Tibial nerve (tissue), 4 donors: ENCODE results near the gene TRNAU1AP.
A peak's percentile ranks its signal among the peaks of the same experiment; 100 is the strongest.

Source experiments
- CTCF ChIP-seq, 5 experiments: fragments of 200-600 bp in 3 of 5; fragments of 450-650 bp in 2 of 5; sonication (generic) in 3 of 5; IDR thresholded peaks; one replicate each; pipeline ENCODE4 v1.5.1; 2016 to 2019; ENCODE audit warnings: antibody characterized with exemption in 5 of 5, mild to moderate bottlenecking in 3 of 5, moderate library complexity in 2 of 5
- EP300 ChIP-seq, 2 donors: sonication (generic); formaldehyde crosslinking; IDR thresholded peaks; one replicate each; pipeline ENCODE4 v1.6.1; 2017; ENCODE audit warnings: antibody characterized with exemption in 2 of 2, mild to moderate bottlenecking in 1 of 2
- POLR2A ChIP-seq, 2 donors: fragments of 450-650 bp; IDR thresholded peaks; one replicate each; pipeline ENCODE4 v1.6.1; 2017; ENCODE audit warnings: antibody characterized with exemption in 2 of 2, mild to moderate bottlenecking in 2 of 2, moderate library complexity in 2 of 2

- TF ChIP-seq CTCF (IDR thresholded peaks at IDR 0.05) (no peak), EP300 (IDR thresholded peaks at IDR 0.05) (peak in 1 of 2 donors; percentile 5), POLR2A (IDR thresholded peaks at IDR 0.05) (no peak)
Observed at GRCh38 chr1:28509705-28510272, 43.1 kb upstream of the TRNAU1AP start.
